SU-DHL-6 (cell line): Measurements from ENCODE around the gene MALSU1.

Experiments
- H2AFZ ChIP-seq: fragments of 200-600 bp; sonication (generic); 2 replicates; pipeline ENCODE4 v1.6.1; 2014; ENCODE audit warnings: low read depth, mild to moderate bottlenecking, moderate library complexity, mixed read lengths, antibody characterized with exemption, low read length; ENCODE audit not compliant: severe bottlenecking
- H3F3A ChIP-seq: fragments of 200-600 bp; shearing (Covaris generic); 2 replicates; pipeline ENCODE4 v1.6.0; 2016; ENCODE audit warnings: antibody characterized with exemption, mild to moderate bottlenecking; ENCODE audit not compliant: insufficient read depth
- H3K27ac ChIP-seq: fragments of 200-600 bp; sonication (generic); 2 replicates; pipeline ENCODE4 v1.5.1; 2016; ENCODE audit warnings: low read depth, mild to moderate bottlenecking, low read length, moderate library complexity, mixed read lengths
- H3K27me3 ChIP-seq: fragments of 200-600 bp; sonication (generic), shearing (Covaris generic); 2 replicates; pipeline ENCODE4 v1.6.0; 2014; ENCODE audit warnings: mild to moderate bottlenecking, low read length
- H3K36me3 ChIP-seq: fragments of 200-600 bp; sonication (generic); 2 replicates; pipeline ENCODE4 v1.6.1; 2014; ENCODE audit warnings: mild to moderate bottlenecking, low read length, mixed read lengths
- H3K4me2 ChIP-seq: fragments of 300-600, 200-600 bp; shearing (Covaris generic), sonication (generic); 2 replicates; pipeline ENCODE4 v1.6.0; 2014; ENCODE audit warnings: low read length, low read depth, mild to moderate bottlenecking; ENCODE audit not compliant: poor library complexity, severe bottlenecking
- H3K4me3 ChIP-seq: fragments of 200-600 bp; sonication (generic); 2 replicates; pipeline ENCODE4 v1.5.1; 2014; ENCODE audit warnings: antibody characterized with exemption, low read length, mild to moderate bottlenecking, mixed read lengths; ENCODE audit not compliant: insufficient read depth, poor library complexity, severe bottlenecking
- H3K79me2 ChIP-seq: fragments of 200-600 bp; sonication (generic); 2 replicates; pipeline ENCODE4 v1.6.1; 2014; ENCODE audit warnings: mild to moderate bottlenecking, low read length, moderate library complexity; ENCODE audit not compliant: insufficient read depth
- H3K9ac ChIP-seq: fragments of 200-600 bp; sonication (generic); 2 replicates; pipeline ENCODE4 v1.7.0; 2014; ENCODE audit warnings: mild to moderate bottlenecking, low read length
- H3K9me2 ChIP-seq: fragments of 200-600 bp; sonication (generic); replicated peaks from 2 replicates; pipeline ENCODE4 v1.6.1; 2014; ENCODE audit warnings: low read length; ENCODE audit not compliant: insufficient read depth
- H3K9me3 ChIP-seq: fragments of 200-600 bp; sonication (generic); 2 replicates; pipeline ENCODE4 v1.6.1; 2014; ENCODE audit warnings: low read length, mixed read lengths; ENCODE audit not compliant: insufficient read depth
- H4K20me1 ChIP-seq: fragments of 200-600 bp; sonication (generic); 2 replicates; pipeline ENCODE4 v1.6.1; 2014; ENCODE audit warnings: low read depth, mild to moderate bottlenecking, antibody characterized with exemption, low read length, moderate library complexity, mixed read lengths
- CTCF ChIP-seq: fragments of 200-600 bp; sonication (generic); IDR thresholded peaks from one replicate; pipeline ENCODE4 v1.5.1; 2017; ENCODE audit warnings: antibody characterized with exemption, mild to moderate bottlenecking, low read length, moderate library complexity; ENCODE audit not compliant: insufficient read depth, poor library complexity, severe bottlenecking
- EZH2phosphoT487 ChIP-seq: fragments of 200-600 bp; sonication (generic), shearing (Covaris generic); conservative IDR thresholded peaks from 2 replicates; pipeline ENCODE4 v1.6.1; 2018; ENCODE audit warnings: mild to moderate bottlenecking, antibody characterized with exemption, low read length, moderate library complexity, mixed read lengths

The MALSU1 gene

GRCh38 chr7:23356168-23356567, 57.0 kb downstream of the MALSU1 start:
- Histone ChIP-seq H3K4me3 (no peak overlapping the region), H3K27me3 (no peaks in the 10 kb centered on the region), H3K36me3 (peaks cover 29% of the 10 kb centered on the region), H3K9me2 (no peaks in the 10 kb centered on the region), H2AFZ (no peak overlapping the region), H3K4me2 (no peak overlapping the region), H3K9ac (no peak overlapping the region), H3K27ac (no peak overlapping the region), H3K9me3 (peaks cover 5% of the 10 kb centered on the region; the same call in 1 of the 2 replicates), H4K20me1 (no peaks in the 10 kb centered on the region), H3K79me2 (peaks cover 78% of the 10 kb centered on the region), H3F3A (peaks cover 50% of the 10 kb centered on the region)
- no peak for TF ChIP-seq EZH2phosphoT487
- TF ChIP-seq CTCF = no peak

- Histone ChIP-seq H3K27me3 (no peaks in the 10 kb centered on the region), H3K27ac (peak overlapping the region; percentile 85; the same call in 1 of the 2 replicates)
Measured at GRCh38 chr7:23356726-23357125, 57.6 kb downstream of the MALSU1 start.

GRCh38 chr7:23357190-23358093, 58.3 kb downstream of the MALSU1 start:
- Histone ChIP-seq H3K27ac (peak overlapping the region; percentile 85), H4K20me1 (no peaks in the 10 kb centered on the region), H2AFZ (no peak overlapping the region), H3F3A (peaks cover 62% of the 10 kb centered on the region), H3K9me3 (peaks cover 5% of the 10 kb centered on the region; the same call in 1 of the 2 replicates), H3K9ac (peak overlapping the region; percentile 36), H3K4me2 (peak overlapping the region; percentile 35), H3K4me3 (no peak overlapping the region), H3K9me2 (no peaks in the 10 kb centered on the region), H3K36me3 (peaks cover 36% of the 10 kb centered on the region), H3K27me3 (no peaks in the 10 kb centered on the region), H3K79me2 (peaks cover 91% of the 10 kb centered on the region)
- TF ChIP-seq CTCF (peak; percentile 68), EZH2phosphoT487 (no peak)

More at GRCh38 chr7:23356726-23357125, 57.6 kb downstream of the MALSU1 start:
- Histone ChIP-seq H3K36me3 (peaks cover 33% of the 10 kb centered on the region), H3K9ac (no peak overlapping the region), H4K20me1 (no peaks in the 10 kb centered on the region), H3K4me2 (no peak overlapping the region), H2AFZ (no peak overlapping the region), H3F3A (peaks cover 55% of the 10 kb centered on the region), H3K4me3 (no peak overlapping the region), H3K9me3 (peaks cover 5% of the 10 kb centered on the region; the same call in 1 of the 2 replicates), H3K79me2 (peaks cover 83% of the 10 kb centered on the region), H3K9me2 (no peaks in the 10 kb centered on the region)
- no peak for TF ChIP-seq EZH2phosphoT487
- no peak for TF ChIP-seq CTCF
